Esophagus squamous epithelium (tissue), 4 donors: ENCODE data around the gene SHF.

Source experiments
- POLR2A ChIP-seq, 4 donors: fragments of 450-650 bp; IDR thresholded peaks; one replicate each; pipeline ENCODE4 v1.6.1; 2017; ENCODE audit warnings: antibody characterized with exemption in 4 of 4, mild to moderate bottlenecking in 4 of 4, moderate library complexity in 3 of 4
- TF ChIP-seq, protein P1 (sequence below), 6 experiments: fragments of 450-650 bp in 4 of 6; fragments of 200-600 bp in 2 of 6; sonication (generic) in 2 of 6; IDR thresholded peaks; one replicate each; pipeline ENCODE4 v1.5.1; 2016 to 2019; ENCODE audit warnings: antibody characterized with exemption in 6 of 6, mild to moderate bottlenecking in 4 of 6, moderate library complexity in 4 of 6

DNA sequence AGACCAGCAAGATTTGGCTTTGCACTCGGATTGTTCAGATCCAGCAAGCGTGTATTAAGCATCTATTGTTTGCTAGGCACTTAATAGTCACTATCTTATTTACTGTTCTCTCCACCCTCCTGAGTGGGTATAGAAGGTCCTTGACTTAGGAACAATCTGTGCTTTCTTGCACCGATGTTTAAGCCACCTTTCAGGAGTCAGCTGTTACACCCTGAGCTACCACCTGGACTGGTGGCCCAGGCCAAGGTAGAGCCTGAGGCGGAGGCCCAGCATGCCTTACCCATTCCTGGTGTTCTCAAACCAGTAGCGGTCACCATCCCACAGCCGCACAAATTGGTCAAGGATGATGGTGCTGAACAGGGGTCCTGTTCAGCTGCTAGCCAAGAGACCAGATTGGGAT lies 48.0 kb downstream of the SHF start:
- no peak for TF ChIP-seq POLR2A (IDR thresholded peaks at IDR 0.05)
- TF ChIP-seq, protein P1, sequence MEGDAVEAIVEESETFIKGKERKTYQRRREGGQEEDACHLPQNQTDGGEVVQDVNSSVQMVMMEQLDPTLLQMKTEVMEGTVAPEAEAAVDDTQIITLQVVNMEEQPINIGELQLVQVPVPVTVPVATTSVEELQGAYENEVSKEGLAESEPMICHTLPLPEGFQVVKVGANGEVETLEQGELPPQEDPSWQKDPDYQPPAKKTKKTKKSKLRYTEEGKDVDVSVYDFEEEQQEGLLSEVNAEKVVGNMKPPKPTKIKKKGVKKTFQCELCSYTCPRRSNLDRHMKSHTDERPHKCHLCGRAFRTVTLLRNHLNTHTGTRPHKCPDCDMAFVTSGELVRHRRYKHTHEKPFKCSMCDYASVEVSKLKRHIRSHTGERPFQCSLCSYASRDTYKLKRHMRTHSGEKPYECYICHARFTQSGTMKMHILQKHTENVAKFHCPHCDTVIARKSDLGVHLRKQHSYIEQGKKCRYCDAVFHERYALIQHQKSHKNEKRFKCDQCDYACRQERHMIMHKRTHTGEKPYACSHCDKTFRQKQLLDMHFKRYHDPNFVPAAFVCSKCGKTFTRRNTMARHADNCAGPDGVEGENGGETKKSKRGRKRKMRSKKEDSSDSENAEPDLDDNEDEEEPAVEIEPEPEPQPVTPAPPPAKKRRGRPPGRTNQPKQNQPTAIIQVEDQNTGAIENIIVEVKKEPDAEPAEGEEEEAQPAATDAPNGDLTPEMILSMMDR (IDR thresholded peaks at IDR 0.05): no peak
